HCT116 (cell line): Measurements from ENCODE around the gene DAO. TPM values are rescaled to one million over a fixed set of nuclear protein-coding genes. Genes with fewer than 3 reads are reported as not detected.

Experiments
- ATAC-seq: fragments of 200-7000 bp; cut with Tn5 transposase; 2 replicates; pipeline ENCODE4 v1.9.1; 2020; ENCODE audit warnings: mild to moderate bottlenecking, moderate library complexity
- BruUV-seq: library from RNA; stranded (reverse); fragments of 400-500 nt; replicated peaks from 2 replicates; lab custom pipeline; 2021; lab: Mats Ljungman, UMichigan
- CTCF ChIA-PET: fragments of 300-600 bp; sonication (Branson Sonifier 250); formaldehyde crosslinking; loops from one replicate; lab custom pipeline; 2021; ENCODE audit warnings: antibody characterized with exemption; lab: Charles Lee
- POLR2A ChIA-PET: fragments of 300-600, 350-600 bp; sonication (Branson Sonifier 250); formaldehyde crosslinking; loops from one replicate; lab custom pipeline; 2021; ENCODE audit warnings: antibody characterized with exemption; lab: Charles Lee
- RAD21 ChIA-PET, 2 experiments: fragments of 300-600 bp; sonication (Branson Sonifier 250); formaldehyde crosslinking; loops; one replicate each; lab custom pipeline; 2023; ENCODE audit warnings: low total read pairs in 2 of 2; ENCODE audit not compliant: uncharacterized antibody in 2 of 2, unreplicated experiment in 2 of 2, low non-redundant PET in 1 of 2; lab: Charles Lee
- DNase-seq: peaks from one replicate; pipeline ENCODE4 v3.0.0-alpha.2; 2010; ENCODE audit warnings: low read depth, low spot score
- H2AFZ ChIP-seq: fragments of 200-600 bp; shearing (Covaris generic), sonication (generic); 2 replicates; pipeline ENCODE4 v1.6.1; 2017; ENCODE audit warnings: low read depth, mixed run types, mixed read lengths, antibody characterized with exemption, low read length; ENCODE audit not compliant: poor library complexity, severe bottlenecking
- H3K27ac ChIP-seq: 2 replicates; pipeline ENCODE4 v1.5.1; 2012; ENCODE audit warnings: low read depth, low read length
- H3K27me3 ChIP-seq: fragments of 200-600 bp; sonication (generic); 2 replicates; pipeline ENCODE4 v1.6.1; 2016; ENCODE audit warnings: mixed run types, low read length, mixed read lengths; ENCODE audit not compliant: insufficient read depth
- H3K36me3 ChIP-seq, 2 experiments: fragments of 200-500 bp in 1 of 2; fragments of 200-600 bp in 1 of 2; sonication (Bioruptor generic) in 1 of 2; sonication (generic) in 1 of 2; 2 replicates each; pipeline versions ENCODE4 v1.5.1 to v1.6.1; 2014 to 2016; ENCODE audit warnings: low read length in 2 of 2, inconsistent platforms in 1 of 2, mixed read lengths in 1 of 2, mixed run types in 1 of 2; ENCODE audit not compliant: insufficient read depth in 2 of 2, control insufficient read depth in 1 of 2
- H3K4me1 ChIP-seq, 2 experiments: fragments of 200-600 bp in 1 of 2; sonication (generic) in 1 of 2; 2 replicates each; pipeline versions ENCODE4 v1.5.1 to v1.6.1; 2012 to 2017; ENCODE audit warnings: low read length in 2 of 2, inconsistent platforms in 1 of 2, mild to moderate bottlenecking in 1 of 2, mixed read lengths in 1 of 2, mixed run types in 1 of 2, moderate library complexity in 1 of 2; ENCODE audit not compliant: insufficient read depth in 2 of 2, control insufficient read depth in 1 of 2
- H3K4me2 ChIP-seq: fragments of 200-600 bp; sonication (generic); 2 replicates; pipeline ENCODE4 v1.6.1; 2017; ENCODE audit warnings: mixed run types, low read length, mixed read lengths
- H3K4me3 ChIP-seq, 2 experiments: fragments of 200-600 bp in 1 of 2; sonication (generic) in 1 of 2; replicated peaks in 1 of 2; 2 replicates each; pipeline ENCODE4 v1.5.1; 2011 to 2016; ENCODE audit warnings: low read length in 2 of 2, control low read depth in 1 of 2, low read depth in 1 of 2, mild to moderate bottlenecking in 1 of 2, mixed read lengths in 1 of 2, mixed run types in 1 of 2
- H3K79me2 ChIP-seq: fragments of 200-600 bp; sonication (generic); 2 replicates; pipeline ENCODE4 v1.6.1; 2017; ENCODE audit warnings: mild to moderate bottlenecking, mixed run types, low read length, moderate library complexity, mixed read lengths; ENCODE audit not compliant: insufficient read depth
- H3K9ac ChIP-seq: fragments of 200-600 bp; sonication (generic); 2 replicates; pipeline ENCODE4 v1.6.1; 2016; ENCODE audit warnings: low read length, mixed read lengths
- H3K9me2 ChIP-seq: fragments of 200-600 bp; sonication (generic), shearing (Covaris generic); 2 replicates; pipeline ENCODE4 v1.6.1; 2017; ENCODE audit warnings: mixed run types, mild to moderate bottlenecking, moderate library complexity; ENCODE audit not compliant: insufficient read depth
- H3K9me3 ChIP-seq, 2 experiments: fragments of 200-500 bp in 1 of 2; fragments of 200-600 bp in 1 of 2; sonication (Bioruptor generic) in 1 of 2; sonication (generic) in 1 of 2; 2 replicates each; pipeline ENCODE4 v1.6.1; 2014 to 2017; ENCODE audit warnings: low read length in 2 of 2, mixed read lengths in 2 of 2, inconsistent platforms in 1 of 2, low read depth in 1 of 2, mild to moderate bottlenecking in 1 of 2, mixed run types in 1 of 2, moderate library complexity in 1 of 2; ENCODE audit not compliant: control insufficient read depth in 1 of 2, insufficient read depth in 1 of 2
- H4K20me1 ChIP-seq: fragments of 200-600 bp; sonication (generic), shearing (Covaris generic); 2 replicates; pipeline ENCODE4 v1.6.1; 2017; ENCODE audit warnings: mixed run types, mild to moderate bottlenecking, moderate library complexity; ENCODE audit not compliant: insufficient read depth
- CBX3 ChIP-seq: IDR thresholded peaks from 2 replicates; pipeline ENCODE4 v1.6.1; 2012; ENCODE audit warnings: low read depth
- CTCF ChIP-seq, 3 experiments: fragments of 200-600 bp in 1 of 3; sonication (generic) in 1 of 3; IDR thresholded peaks in 2 of 3; conservative IDR thresholded peaks in 1 of 3; 2 replicates each; pipeline ENCODE4 v1.5.1; 2012 to 2017; ENCODE audit warnings: low read depth in 2 of 3, low read length in 2 of 3, antibody characterized with exemption in 1 of 3, borderline replicate concordance in 1 of 3, control low read depth in 1 of 3, mild to moderate bottlenecking in 1 of 3, mixed read lengths in 1 of 3, mixed run types in 1 of 3, moderate library complexity in 1 of 3; ENCODE audit not compliant: insufficient read depth in 1 of 3
- ELF1 ChIP-seq: IDR thresholded peaks from 2 replicates; pipeline ENCODE4 v1.6.1; 2012; ENCODE audit warnings: low read depth, borderline replicate concordance
- EZH2phosphoT487 ChIP-seq: fragments of 200-600 bp; IDR thresholded peaks from 2 replicates; pipeline ENCODE4 v1.6.1; 2018; ENCODE audit warnings: antibody characterized with exemption, borderline replicate concordance
- SIN3A ChIP-seq: IDR thresholded peaks from 2 replicates; pipeline ENCODE4 v1.6.1; 2012; ENCODE audit warnings: low read depth
- ZNF274 ChIP-seq: fragments of 200-500 bp; sonication (Bioruptor generic); IDR thresholded peaks from 2 replicates; pipeline ENCODE4 v1.6.1; 2014; ENCODE audit warnings: mild to moderate bottlenecking, low read depth, low read length, inconsistent platforms
- intact Hi-C: fragments of 100-400 bp; cut with micrococcal nuclease; formaldehyde crosslinking; loops from 2 replicates; pipeline ENCODE4 v1.10.0; 2022
- total RNA-seq: library from RNA; stranded (reverse); gene quantifications from one replicate; pipeline ENCODE4 v1.2.1, GENCODE V29; 2021; ENCODE audit not compliant: unreplicated experiment
- TF ChIP-seq, protein P1 (sequence below): IDR thresholded peaks from 2 replicates; pipeline ENCODE4 v1.6.1; 2012; ENCODE audit warnings: low read depth
- TF ChIP-seq, protein P2 (sequence below): IDR thresholded peaks from 2 replicates; pipeline ENCODE4 v1.6.1; 2011; ENCODE audit warnings: mild to moderate bottlenecking, low read length, moderate library complexity; ENCODE audit not compliant: insufficient replicate concordance; ENCODE audit errors: extremely low read depth

DAO gene
- total RNA-seq, 1 experiment from 2014 or later = not detected

DNA sequence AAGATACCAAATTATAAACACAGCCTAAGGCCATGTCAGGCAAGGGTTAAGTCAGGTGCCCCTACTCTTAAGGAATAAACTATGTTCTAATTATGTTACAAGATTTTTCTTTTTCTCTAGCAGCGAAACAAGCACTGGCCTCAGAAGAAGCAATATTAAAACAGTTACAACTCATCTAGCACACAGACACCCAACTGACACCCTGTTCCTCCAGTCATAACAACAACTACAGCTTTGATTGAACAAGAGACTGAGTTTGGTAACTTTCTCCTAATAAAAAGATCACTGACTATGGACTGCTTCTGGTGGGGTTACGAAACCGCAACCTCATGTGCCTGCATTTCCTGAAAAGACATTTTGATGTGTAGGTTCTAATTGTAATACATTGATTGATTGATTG, 3.3 kb upstream of the DAO start:
- Histone ChIP-seq H3K9ac (no peak overlapping the region), H3K27ac (no peak overlapping the region), H3K9me2 (no peaks in the 10 kb centered on the region), H3K79me2 (no peaks in the 10 kb centered on the region), H3K4me1 (no peaks in the 10 kb centered on the region), H3K4me2 (no peak overlapping the region), H2AFZ (no peak overlapping the region), H3K4me3 (no peak overlapping the region), H3K9me3 (no peaks in the 10 kb centered on the region), H3K36me3 (no peaks in the 10 kb centered on the region), H3K27me3 (no peaks in the 10 kb centered on the region), H4K20me1 (no peaks in the 10 kb centered on the region)
- BruUV-seq = no TSS peak
- no peak for DNase-seq
- no peak for ATAC-seq
- intact Hi-C loops = no loop called here
- no peak for TF ChIP-seq EZH2phosphoT487
- no peak for TF ChIP-seq CTCF (IDR thresholded peaks at IDR 0.05 in 2 of 3, conservative IDR thresholded peaks at IDR 0.05 in 1 of 3; ENCODE audit: borderline replicate concordance in 1 of 3, insufficient read depth in 1 of 3, low read depth in 2 of 3, low read length in 2 of 3)
- no peak for TF ChIP-seq ELF1
- ChIA-PET RAD21 (no interaction called here), POLR2A (no interaction called here), CTCF (no interaction called here)

DNA sequence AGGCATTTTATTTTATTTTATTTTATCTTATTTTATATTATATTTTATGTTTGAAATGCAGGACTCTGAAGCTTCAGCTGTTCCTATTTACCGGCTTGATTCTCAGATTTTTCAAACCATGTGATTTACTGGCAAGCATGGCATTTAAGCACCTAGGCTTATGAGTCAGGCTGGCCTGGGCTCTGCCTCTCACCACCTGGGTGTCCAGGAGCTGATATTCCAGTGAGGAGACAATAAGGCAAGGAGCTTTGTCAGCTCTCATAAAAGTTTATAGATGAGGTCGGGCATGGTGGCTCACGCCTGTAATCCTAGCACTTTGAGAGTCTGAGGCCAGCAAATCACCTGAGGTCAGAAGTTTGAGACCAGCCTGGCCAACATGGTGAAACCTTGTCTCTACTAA, 2.1 kb downstream of the DAO start:
- CTCF ChIA-PET = interaction anchor here (0.7 to 1.2 kb wide), 2 partner anchors 69 to 306 kb away, joined by 3 to 9 read pairs; no protein-coding TSS in a partner anchor
- Histone ChIP-seq H3K4me1 (peaks cover 0 to 6% of the 10 kb centered on the region in 2 experiments; a peak in 1 of 4 replicates), H3K9me3 (no peaks in the 10 kb centered on the region), H3K36me3 (no peaks in the 10 kb centered on the region), H3K4me2 (no peak overlapping the region), H3K27me3 (no peaks in the 10 kb centered on the region), H4K20me1 (no peaks in the 10 kb centered on the region), H3K27ac (no peak overlapping the region), H2AFZ (no peak overlapping the region), H3K4me3 (no peak overlapping the region), H3K79me2 (no peaks in the 10 kb centered on the region), H3K9ac (no peak overlapping the region), H3K9me2 (no peaks in the 10 kb centered on the region)
- DNase-seq (no peak), ATAC-seq (no peak)
- intact Hi-C loops = no loop called here
- RAD21 ChIA-PET = interaction anchor here in 1 of 2 experiments (0.7 kb wide), 1 partner anchor 69 kb away, joined by 3 read pairs; no protein-coding TSS in a partner anchor
- POLR2A ChIA-PET = no interaction called here
- no TSS peak for BruUV-seq
- TF ChIP-seq, protein P1, sequence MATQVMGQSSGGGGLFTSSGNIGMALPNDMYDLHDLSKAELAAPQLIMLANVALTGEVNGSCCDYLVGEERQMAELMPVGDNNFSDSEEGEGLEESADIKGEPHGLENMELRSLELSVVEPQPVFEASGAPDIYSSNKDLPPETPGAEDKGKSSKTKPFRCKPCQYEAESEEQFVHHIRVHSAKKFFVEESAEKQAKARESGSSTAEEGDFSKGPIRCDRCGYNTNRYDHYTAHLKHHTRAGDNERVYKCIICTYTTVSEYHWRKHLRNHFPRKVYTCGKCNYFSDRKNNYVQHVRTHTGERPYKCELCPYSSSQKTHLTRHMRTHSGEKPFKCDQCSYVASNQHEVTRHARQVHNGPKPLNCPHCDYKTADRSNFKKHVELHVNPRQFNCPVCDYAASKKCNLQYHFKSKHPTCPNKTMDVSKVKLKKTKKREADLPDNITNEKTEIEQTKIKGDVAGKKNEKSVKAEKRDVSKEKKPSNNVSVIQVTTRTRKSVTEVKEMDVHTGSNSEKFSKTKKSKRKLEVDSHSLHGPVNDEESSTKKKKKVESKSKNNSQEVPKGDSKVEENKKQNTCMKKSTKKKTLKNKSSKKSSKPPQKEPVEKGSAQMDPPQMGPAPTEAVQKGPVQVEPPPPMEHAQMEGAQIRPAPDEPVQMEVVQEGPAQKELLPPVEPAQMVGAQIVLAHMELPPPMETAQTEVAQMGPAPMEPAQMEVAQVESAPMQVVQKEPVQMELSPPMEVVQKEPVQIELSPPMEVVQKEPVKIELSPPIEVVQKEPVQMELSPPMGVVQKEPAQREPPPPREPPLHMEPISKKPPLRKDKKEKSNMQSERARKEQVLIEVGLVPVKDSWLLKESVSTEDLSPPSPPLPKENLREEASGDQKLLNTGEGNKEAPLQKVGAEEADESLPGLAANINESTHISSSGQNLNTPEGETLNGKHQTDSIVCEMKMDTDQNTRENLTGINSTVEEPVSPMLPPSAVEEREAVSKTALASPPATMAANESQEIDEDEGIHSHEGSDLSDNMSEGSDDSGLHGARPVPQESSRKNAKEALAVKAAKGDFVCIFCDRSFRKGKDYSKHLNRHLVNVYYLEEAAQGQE = no peak
- TF ChIP-seq CTCF (IDR thresholded peaks at IDR 0.05 in 2 of 3, conservative IDR thresholded peaks at IDR 0.05 in 1 of 3; ENCODE audit: borderline replicate concordance in 1 of 3, insufficient read depth in 1 of 3, low read depth in 2 of 3, low read length in 2 of 3) = no peak
- no peak for TF ChIP-seq SIN3A
- TF ChIP-seq ZNF274 = no peak
- no peak for TF ChIP-seq CBX3
- TF ChIP-seq, protein P2, sequence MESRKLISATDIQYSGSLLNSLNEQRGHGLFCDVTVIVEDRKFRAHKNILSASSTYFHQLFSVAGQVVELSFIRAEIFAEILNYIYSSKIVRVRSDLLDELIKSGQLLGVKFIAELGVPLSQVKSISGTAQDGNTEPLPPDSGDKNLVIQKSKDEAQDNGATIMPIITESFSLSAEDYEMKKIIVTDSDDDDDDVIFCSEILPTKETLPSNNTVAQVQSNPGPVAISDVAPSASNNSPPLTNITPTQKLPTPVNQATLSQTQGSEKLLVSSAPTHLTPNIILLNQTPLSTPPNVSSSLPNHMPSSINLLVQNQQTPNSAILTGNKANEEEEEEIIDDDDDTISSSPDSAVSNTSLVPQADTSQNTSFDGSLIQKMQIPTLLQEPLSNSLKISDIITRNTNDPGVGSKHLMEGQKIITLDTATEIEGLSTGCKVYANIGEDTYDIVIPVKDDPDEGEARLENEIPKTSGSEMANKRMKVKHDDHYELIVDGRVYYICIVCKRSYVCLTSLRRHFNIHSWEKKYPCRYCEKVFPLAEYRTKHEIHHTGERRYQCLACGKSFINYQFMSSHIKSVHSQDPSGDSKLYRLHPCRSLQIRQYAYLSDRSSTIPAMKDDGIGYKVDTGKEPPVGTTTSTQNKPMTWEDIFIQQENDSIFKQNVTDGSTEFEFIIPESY = no peak
